HG02970 (cell line): Measurements from ENCODE around the gene ADCY1.

Source experiments
- ATAC-seq: cut with Tn5 transposase; IDR thresholded peaks from one replicate; pipeline ENCODE4 v1.9.1; 2021; ENCODE audit warnings: mild to moderate bottlenecking, moderate library complexity, moderate number of reproducible peaks; ENCODE audit not compliant: unreplicated experiment, low FRiP score

The ADCY1 gene

DNA sequence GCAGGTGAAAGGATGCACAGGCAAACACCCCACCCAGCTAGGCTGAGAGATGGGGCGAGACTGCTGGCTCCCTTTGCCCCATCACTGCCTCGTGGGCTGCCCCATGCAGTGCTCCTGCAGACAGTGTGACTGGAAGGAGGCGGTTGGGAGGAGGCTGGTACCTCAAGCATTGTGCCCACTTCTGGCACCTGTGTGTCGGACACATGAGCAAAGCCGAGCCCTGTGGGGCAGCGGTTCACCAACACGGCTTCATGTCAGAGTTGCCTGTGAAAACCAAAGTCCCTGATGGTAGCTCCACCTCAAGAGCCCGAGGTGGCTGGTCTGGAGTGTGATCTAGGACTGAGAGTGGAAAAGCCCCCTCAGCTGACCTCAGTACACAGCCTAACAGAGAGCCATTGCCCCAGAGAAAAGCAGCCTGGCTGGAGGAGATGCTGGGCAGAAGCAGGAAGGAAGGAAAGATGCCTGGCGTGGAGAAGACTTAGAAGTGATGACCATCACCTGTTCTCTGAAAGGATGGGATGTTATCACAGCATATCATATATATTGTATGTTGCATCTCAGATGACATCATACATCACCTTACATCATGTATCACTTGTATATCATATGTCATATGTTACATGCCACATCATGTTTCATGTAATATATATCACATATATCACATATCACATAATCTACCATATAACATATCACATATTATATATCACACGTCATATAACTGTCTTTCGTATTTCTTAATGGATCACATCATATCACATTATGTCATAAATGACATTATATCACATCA is 75.6 kb downstream of the ADCY1 start:
- no peak for ATAC-seq

- ATAC-seq, result no peak
Measured at GRCh38 chr7:45650404-45651394, 76.5 kb downstream of the ADCY1 start.

DNA sequence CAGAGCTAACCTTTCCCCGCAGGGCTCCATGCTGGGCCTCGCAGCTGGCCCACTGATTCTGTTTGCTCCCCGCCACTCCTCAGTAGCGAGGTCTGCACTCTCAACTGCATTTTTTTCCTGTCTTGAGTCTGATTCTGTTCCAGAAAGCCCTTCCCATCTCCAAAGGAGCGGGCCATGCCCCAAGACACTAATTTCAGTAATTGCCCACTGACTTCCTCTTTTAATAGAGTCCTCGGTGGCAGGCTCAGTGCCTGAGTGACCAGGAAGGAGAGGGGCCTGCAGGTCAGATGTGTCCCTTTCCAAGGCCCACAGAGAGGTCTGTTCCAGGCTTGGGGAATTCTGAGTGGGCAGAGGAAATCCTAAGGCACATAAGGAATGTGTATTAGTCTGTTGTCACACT is 77.4 kb downstream of the ADCY1 start:
- no peak for ATAC-seq

GRCh38 chr7:45652630-45653029 is 78.5 kb downstream of the ADCY1 start:
- ATAC-seq, result no peak

GRCh38 chr7:45653209-45653907 is 79.2 kb downstream of the ADCY1 start:
- ATAC-seq, result no peak

GRCh38 chr7:45654341-45654740 is 80.2 kb downstream of the ADCY1 start:
- ATAC-seq, result no peak

GRCh38 chr7:45655539-45655938 is 81.4 kb downstream of the ADCY1 start:
- no peak for ATAC-seq

DNA sequence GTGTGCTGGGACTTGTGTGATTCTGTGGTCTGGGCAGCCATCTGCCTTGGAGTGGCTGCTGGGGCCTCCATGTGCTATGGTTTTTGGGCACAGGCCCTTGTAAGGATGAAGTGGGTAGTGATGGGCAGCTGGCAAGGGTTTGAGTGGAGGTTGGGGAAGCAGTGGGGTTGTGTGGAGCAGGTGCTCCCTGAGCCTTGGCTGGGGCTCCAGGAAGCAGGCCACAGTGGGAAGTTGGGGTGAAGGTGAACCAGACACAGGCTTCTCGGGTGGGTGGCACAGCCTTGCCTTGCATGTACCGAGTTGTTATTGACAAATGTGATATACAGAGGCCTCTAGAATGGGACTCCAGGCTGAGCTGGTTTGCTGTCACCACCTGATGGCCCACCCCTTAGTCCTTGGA is 82.3 kb downstream of the ADCY1 start:
- no peak for ATAC-seq

DNA sequence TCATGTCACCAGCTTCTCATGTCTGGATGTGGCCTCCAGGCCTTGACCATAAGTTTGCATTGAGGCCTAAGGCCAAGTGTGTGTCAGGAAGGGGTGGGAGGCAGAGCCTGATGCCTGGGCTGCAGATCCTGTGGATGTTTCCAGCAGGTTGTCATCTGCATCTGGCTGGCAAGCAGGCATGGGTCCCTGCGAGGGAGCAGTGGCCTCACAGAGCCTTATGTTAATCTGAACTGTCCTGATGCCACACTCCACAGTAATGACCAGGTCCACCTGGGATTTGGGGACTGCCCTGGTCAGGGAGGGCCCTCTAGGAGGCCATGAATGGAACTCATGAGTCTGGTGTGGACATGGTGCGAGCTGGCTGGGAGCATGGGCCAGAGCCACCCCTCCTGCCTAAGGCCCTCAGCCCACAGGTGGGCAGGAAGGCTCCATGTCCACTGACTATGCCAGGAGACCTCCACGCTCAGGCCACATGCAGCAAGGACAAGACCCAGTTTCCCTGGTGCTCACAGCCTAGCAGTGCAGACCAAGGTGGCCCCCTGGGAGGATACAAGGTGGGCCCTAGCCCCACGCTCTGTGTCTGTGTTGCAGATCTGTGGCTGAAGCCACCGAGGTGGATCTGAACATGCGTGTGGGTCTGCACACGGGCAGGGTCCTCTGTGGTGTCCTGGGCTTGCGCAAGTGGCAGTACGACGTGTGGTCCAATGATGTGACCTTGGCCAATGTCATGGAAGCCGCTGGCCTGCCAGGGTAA is 83.1 kb downstream of the ADCY1 start:
- no peak for ATAC-seq

DNA sequence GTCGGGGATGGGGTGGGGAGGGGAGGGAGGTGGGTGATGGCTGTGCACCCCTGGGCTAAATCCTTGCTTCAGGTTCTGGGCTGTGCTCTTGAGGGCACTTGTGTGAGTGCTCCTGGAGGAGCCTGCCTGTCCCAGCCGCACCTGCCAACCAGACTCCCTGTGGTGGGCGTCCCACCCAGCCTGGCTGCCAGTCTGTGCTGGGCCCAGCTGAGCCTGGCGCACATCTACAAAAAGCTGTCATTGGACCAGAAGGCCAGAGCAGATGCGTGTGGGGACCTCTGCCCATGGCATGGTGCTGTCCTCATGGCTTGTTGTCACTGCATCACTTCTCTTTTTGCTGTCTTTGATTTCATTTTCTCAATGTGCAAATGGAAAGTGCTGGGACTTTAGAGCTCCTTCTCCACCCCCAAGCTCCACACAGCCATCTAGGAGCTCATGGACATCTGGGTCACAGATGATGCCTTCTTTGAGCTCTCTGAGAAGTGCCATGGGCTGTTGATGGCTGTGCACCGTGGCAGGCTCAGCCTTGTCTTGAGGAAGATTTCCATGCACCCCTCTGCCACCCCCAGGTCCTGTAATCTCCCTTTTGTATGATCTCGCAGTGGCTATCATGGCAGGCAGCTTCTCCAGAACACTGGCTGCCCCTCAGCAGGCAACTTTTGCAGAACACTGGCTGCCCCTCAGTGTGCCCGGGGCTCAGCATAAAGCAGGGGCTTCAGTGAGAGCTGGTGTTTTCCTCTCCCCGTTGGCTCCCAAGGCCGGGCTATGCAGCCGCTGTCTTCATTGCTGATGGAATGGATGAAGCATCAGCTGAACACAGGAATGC is 83.9 kb downstream of the ADCY1 start:
- ATAC-seq, result no peak

DNA sequence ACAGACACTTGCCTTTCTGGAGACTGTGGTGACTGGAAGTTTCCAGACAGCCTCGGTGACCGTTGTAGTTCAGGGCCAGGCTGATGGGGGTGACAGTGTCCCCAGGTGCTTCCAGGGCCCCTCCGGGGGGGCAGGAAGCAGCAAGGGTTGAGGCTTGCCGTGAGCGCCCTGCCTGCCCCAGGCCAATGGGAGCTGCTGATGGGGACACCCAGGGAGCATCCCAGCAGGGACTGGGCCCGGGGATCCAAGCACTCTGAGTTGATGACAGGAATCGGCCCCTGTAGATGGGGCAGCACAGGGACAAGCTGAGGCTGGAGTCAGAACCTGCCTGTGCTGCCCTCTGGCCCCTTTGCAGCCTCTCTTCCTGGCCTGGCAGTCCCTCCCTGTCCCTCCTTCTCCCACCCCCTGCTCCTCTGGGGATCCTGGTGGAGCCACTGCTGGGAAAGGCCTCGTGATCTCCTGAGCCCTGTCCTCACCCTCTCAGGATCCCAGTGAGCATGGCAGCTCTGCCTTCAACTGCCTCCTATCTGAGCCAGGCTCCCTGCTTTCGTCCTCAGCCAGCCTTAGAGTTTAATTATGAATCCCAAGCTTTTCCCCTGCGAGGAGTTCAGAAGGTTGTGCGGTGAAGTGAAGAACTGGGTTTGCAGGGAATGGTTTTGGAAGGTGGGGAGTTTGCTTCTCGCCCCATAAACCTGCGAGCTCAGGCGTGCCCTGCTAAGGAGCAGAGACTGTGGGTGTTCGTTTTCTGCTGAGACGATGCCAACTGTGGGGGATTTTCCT is 84.7 kb downstream of the ADCY1 start:
- no peak for ATAC-seq

- no peak for ATAC-seq
Measured at GRCh38 chr7:45659496-45660139, 85.5 kb downstream of the ADCY1 start.

- no peak for ATAC-seq
Measured at GRCh38 chr7:45660201-45660900, 86.2 kb downstream of the ADCY1 start.

DNA sequence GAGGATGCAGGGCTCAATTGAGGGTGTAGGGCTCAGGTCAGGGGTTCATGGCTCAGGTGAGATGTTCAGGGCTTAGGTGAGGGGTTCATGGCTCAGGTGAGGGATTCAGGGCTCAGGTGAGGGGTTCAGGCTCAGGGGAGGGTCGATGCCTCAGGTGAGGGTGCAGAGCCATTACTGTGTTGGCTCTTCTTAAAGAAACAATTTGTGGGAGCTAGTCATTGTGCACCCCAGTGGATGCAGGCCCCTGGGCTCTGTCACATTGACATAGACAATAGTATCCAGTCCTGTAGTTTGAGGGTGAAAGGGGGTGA is 86.7 kb downstream of the ADCY1 start:
- no peak for ATAC-seq

DNA sequence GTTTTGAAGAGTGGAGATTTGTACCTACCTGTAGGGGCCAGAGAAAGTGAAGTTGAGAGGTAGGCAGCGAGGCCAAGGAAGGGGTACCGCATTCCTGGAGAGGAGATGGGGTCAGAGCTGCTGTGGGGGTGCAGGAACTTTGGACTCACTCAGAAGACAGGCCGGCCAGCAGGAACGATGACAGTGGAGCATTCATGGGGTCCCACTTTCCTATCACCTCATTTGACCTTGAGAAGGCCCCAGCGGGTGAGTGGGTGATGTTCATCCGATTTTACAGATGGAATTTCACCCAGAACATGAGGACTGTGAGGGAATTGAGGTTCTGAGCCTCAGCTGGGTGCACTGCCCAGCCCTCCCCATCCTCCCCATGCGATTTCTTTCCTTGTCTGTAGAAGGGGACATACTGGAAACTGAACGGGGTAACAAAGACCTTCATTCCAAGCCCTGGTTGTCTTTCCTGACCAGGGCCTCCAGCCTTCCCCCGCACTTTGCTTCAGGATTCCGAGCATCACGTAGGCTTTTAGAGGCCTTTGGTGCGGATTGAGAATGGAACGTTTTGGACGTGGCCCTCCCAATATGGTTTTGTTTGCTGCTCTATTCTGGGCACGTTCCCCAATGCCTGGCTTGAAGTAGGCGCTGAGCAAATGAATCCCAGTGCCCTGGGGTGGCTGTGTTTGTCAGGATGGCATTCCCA is 87.3 kb downstream of the ADCY1 start:
- ATAC-seq, result no peak

DNA sequence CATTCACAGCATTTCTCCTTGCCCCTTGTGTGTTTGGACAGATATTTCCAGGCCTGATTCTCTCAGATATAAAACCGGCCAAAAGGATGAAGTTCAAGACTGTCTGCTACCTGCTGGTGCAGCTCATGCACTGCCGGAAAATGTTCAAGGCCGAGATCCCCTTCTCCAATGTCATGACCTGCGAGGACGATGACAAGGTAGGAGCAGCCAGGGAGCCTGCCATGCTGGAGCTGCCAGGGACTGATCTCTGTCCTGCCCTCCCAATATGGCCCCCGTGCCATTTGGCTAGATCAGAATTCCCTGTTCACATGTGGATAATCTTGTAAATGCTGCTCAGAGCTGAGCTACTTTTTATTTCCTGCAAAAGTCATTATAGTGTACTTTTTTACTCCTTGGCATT is 87.8 kb downstream of the ADCY1 start:
- ATAC-seq, result no peak

GRCh38 chr7:45662540-45663166 is 88.5 kb downstream of the ADCY1 start:
- no peak for ATAC-seq
